HG02938 (cell line): Measurements from ENCODE around the gene GPLD1.

Source experiments
- ATAC-seq: cut with Tn5 transposase; IDR thresholded peaks from one replicate; pipeline ENCODE4 v1.9.1; 2021; ENCODE audit warnings: mild to moderate bottlenecking, moderate library complexity; ENCODE audit not compliant: unreplicated experiment

Gene GPLD1

DNA sequence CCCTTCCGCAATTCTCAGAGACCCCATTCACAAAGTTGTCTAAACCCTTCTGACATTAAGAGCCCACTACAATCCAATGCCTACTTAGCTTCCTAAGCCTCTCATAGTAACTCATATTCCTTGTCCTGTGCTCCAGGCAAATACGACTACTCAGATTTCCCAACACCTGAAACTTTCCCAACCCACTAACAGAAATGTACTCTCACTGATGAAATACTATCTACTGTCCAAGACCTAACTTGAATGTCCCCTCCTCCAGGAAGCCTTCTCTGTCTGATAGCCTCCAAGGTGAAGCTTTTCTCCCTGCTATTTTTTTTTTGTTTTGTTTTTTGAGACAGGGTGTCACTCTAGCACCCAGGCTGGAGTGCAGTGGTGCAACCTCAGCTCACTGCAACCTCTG, 30.4 kb downstream of the GPLD1 start:
- no peak for ATAC-seq

DNA sequence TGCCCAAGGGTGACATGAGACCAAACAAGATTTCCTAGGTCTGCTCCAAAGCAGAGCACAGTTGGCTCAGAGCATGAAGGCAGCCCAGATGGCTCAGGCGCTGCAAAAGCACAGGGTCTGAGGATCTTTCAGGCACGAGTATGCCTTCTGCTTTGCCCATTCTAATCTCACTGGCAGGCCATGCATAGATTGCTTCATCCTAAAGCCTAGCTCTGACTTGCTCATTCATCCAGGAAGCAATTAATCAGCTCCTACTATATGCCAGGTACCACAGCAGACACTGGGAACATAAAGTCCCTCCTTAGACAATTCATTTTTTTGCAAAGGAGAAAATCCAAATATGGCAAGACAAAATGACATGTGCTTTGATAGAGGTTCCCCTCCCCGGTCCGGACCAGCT, 31.2 kb downstream of the GPLD1 start:
- no peak for ATAC-seq

DNA sequence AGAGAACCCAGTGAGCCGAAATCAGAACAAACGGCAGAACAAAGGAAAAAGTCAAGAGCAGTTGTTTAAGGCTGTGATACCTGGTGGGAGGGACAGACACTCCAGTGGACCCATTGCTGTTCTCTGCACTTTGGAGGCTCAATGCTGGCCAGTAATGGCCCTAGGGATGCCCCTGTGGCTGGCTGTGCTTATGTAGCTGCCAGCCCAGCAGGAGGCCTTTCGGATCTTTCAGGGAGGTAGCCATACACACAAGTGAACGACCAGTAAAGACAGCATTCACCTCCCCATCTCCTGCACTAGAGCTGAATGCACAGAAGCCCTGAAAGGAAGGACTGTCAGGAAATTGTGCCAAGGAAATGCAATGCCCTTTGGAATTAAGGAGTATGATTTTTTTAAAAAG, 34.3 kb downstream of the GPLD1 start:
- no peak for ATAC-seq

- ATAC-seq: no peak
Measured at GRCh38 chr6:24454452-24454851, 34.9 kb downstream of the GPLD1 start.

DNA sequence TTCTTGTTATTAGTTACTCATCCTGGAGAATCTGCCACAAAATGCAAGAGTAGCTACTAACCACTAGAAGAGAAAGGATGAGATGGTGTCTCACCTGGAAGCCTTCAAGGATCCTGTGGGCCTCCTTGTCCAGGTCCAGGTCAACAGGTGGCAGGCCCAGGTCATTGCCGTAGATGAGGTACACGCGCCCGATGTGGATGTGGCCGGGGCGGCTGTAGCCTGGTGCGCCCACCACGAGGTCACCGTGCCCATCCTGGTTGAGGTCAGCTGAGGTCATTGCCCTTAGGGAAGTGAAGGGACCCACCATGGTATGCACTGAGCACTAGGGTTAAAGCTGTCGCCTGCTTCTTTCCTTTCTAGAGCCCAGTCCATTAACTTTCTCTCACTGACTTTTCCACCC, 35.5 kb downstream of the GPLD1 start:
- no peak for ATAC-seq

GRCh38 chr6:24451581-24452388, 37.6 kb downstream of the GPLD1 start:
- no peak for ATAC-seq

DNA sequence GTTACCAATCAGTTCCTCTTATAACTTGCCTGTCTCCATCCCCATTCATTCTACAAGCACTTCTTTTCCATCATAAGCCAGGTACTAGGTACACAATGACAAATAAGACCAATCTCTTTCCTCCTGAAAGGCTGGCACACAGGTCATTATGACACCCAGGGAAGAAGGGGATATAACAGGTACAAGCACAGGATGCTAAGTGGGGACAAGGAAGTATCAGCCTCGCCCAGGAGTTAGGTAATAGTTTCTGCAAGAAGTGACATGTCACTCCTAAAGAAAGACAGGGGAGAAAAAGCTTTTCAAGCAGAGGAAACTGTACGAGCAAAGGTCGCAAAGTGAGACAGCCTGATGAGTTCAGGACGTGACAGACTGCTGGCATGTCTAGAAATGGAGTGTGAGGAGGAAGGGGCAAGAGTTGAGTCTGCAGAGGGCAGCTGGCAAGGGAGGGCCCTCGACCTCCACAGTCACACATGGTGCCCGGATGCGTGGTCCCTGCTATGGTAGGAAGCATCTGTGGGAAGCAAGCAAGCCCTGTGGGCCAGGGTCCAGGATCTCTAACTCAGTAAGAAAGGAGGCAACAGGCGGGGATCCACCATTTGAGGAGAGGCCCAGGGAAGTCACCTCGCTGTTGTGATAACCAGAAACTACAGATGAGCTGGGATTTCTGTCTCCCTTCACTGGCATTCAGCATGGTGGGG, 40.4 kb downstream of the GPLD1 start:
- no peak for ATAC-seq

GRCh38 chr6:24448396-24448795, 41.0 kb downstream of the GPLD1 start:
- ATAC-seq: no peak

DNA sequence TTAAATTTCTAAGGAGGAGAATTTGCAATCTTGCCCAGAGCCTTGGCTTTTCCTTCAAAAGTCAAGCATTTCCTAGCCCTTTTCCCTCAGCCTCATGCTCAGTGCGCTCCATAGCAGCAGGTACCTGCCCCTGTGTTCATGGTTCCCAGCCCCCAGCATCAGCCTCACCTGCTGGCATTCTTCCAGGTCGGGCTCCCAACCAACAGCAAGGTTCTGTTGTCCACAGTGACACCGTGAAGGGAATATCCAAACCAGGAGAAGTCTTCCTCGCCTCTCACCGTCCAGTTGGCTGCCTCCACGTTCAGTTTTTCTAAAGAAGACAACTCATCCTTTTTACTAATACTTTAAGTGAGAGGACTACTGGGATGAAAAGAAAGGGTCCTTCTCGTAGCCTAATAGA, 42.7 kb downstream of the GPLD1 start:
- no peak for ATAC-seq

GRCh38 chr6:24445704-24446103, 43.7 kb downstream of the GPLD1 start:
- no peak for ATAC-seq

DNA sequence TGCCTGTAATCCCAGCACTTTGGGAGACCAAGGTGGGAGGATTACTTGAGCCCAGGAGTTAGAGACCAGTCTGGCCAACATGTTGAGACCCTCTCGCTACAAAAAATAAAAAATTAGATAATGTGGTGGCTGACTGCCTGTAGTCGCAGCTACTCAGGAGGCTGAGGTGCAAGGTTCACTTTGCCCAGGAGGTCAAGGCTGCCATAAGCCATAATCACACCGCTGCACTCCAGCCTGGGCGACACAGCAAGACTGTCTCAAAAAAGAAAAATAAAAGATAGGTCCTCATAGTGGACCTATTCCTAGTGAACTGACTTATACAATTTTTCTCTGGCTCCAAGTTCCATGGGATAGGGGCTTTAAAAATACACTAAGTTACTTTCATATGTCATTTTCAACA, 44.8 kb downstream of the GPLD1 start:
- ATAC-seq: no peak

DNA sequence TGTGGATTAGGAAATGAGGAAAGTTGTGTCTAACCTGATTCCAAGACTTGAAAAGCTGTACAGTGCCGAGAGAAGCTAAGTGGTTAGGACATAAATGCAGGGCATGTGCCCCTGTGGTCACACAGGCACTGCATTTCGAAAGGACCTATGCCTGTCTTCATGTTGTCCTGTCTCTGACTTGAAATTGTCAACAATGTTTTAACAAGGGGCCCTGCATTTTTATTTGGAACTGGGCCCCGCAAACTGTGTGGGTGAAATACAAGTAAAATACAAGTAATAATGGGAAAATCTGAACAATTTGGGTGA, 47.8 kb downstream of the GPLD1 start:
- ATAC-seq: no peak

DNA sequence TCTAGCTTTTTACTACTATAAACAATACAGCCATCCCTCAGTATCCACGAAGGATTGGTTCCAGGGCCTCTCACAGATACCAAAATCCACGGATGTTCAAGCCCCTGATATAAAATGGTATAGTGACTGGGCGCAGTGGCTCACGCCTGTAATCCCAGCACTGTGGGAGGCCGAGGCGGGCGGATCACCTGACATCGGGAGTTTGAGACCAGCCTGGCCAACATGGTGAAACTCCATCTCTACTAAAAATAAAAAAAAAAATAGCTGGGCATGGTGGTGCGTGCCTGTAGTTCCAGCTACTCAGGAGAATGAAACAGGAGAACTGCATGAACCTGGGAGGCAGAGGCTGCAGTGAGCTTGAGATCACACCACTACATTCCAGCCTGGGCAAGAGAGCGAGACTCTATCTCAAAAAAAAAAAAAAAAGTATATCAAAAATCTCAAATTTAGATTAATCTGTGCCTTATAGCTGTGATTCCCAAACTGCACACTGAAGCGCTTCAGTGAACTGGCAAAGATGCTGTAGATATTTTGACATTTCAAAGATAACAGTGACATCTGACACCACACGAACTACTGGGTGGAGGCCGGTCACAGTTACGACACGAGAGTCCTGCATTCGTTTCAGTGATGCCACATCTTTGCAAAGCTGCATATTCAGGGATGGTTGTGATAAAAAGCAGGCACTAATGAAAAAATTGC, 48.3 kb downstream of the GPLD1 start:
- no peak for ATAC-seq

DNA sequence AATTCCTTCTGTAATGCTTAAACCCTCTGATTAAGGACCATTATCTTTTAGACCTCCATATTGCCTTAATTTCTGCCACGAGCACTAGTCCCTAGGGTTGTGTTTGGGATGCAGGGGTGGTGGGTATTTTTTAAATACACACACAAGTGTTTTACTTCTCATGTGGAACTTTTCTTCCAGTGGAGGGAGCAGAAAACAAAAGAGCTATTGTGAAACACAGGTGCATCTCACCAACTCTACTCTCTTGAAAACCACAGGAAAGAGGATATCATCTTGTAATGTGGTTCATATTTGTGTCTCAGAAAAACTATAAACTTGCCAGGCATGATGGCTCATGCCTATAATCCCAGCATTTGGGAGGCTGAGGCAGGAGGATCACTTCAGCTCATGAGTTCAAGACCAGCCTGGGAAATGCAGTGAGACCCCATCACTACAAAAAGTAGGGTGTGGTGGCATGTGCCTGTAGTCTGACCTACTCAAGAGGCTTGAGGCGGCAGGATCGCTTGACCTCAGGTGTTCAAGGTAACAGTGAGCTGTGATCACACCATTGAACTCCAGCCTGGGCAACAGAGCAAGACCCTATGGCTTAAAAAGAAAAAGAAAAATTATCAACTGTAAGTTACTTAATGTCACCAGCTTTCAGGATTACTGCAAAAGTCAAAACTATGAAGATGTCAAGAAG, 49.4 kb downstream of the GPLD1 start:
- no peak for ATAC-seq

DNA sequence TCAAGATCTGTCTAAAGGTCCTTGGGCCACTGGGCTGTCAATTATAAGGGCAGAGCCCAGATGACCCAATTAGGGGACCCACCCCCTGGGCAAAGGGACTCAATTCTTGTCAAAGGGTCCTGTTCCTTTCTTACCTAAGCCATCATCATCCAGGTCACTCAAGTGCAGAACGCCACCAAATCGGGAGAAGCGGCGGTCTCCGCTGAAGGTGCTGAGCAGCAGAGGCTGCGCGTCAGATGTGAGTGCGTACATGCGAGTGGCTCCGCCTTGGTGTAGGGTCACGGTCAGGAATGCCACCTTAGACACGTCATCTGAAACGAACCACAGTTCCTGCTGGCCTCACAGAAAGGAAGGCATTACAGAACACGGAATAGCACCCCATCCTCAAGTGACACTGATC, 52.4 kb downstream of the GPLD1 start:
- ATAC-seq: no peak

GRCh38 chr6:24432611-24433010, 56.8 kb downstream of the GPLD1 start:
- no peak for ATAC-seq

- ATAC-seq: no peak
Measured at GRCh38 chr6:24431045-24431451, 58.3 kb downstream of the GPLD1 start.

- ATAC-seq: no peak
Measured at GRCh38 chr6:24430086-24430485, 59.3 kb downstream of the GPLD1 start.

GRCh38 chr6:24429146-24429545, 60.2 kb downstream of the GPLD1 start:
- no peak for ATAC-seq

DNA sequence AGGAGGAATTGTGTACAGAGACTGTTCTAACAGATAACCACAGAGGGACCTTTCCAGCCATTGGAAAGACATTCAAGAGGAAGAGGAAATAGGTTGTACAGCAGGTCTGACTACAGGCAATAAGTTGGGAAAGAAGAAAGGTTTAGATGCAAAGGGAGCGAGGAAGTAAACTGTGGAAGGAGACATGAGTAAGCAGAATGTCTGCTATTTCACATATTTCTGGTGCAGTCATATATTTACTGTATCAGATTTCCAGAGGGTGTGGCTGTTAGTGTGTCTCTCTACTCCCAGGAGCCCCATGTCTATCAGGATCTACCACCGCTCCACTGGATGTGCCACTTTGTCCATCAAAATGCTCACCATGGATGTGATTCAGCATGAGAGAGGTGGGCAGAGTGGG, 60.8 kb downstream of the GPLD1 start:
- ATAC-seq: no peak

DNA sequence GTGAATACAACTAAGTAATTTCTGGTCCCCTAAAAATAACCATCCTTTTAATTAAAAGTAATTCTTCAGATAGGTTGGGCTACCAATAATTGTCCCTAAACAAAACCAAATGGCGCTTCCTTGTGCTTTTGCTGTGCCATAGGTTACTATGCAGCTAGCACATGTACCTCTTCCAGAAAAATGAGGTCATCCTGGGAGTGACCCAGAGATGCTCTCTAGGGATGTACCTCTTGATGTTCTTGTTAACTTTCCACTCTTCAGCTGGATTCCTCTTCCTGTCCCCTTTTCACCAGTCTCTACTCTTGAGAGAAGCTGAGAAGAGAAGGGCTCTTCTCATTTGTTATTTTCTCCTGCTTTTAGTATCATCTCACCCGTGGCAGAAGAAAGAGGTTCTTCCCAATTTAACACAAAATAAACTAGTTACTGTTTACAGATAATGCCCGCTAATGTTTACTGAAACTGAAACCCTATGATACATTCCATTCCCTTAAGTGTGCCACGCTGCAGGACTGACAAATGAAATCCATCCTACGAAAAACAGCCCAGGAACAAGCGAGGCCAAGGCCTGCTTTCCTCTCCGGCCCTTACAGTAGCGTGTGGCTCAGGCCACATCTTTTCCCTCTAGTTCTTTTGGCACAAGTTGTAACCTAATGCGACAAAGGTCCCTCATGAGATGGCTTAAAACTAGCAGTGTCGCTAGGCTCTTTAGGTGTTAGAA, 62.5 kb downstream of the GPLD1 start:
- no peak for ATAC-seq
